ENCODE data around the gene ZNF616.

GRCh38 chr19:52138278-52138982 lies 1.3 kb downstream of the ZNF616 start:
- TF ChIP-seq ARNT (IDR thresholded peaks at IDR 0.05) (no peak), BHLHE40 (IDR thresholded peaks at IDR 0.05; ENCODE audit: borderline replicate concordance) (no peak), FOXA1 (IDR thresholded peaks at IDR 0.05) (no peak), ZNF384 (IDR thresholded peaks at IDR 0.05) (no peak), TARDBP (IDR thresholded peaks at IDR 0.05) (no peak), FOXM1 (IDR thresholded peaks at IDR 0.05; ENCODE audit: borderline replicate concordance) (no peak), CTBP1 (IDR thresholded peaks at IDR 0.05; ENCODE audit: borderline replicate concordance) (no peak), HDGF (IDR thresholded peaks at IDR 0.05; ENCODE audit: borderline replicate concordance) (no peak), SUZ12 (IDR thresholded peaks at IDR 0.05) (no peak)

All from HEK293T (cell line).